HG02588 (cell line): Measurements from ENCODE around the gene ITGB1.
"Not testable (repeated sequence)": the region's sequence is repeated elsewhere in the genome, so short reads cannot be mapped to it uniquely, and the experiment has no call there.

Experiments used
- ATAC-seq: cut with Tn5 transposase; IDR thresholded peaks from one replicate; pipeline ENCODE4 v1.9.1; 2021; ENCODE audit warnings: mild to moderate bottlenecking, moderate library complexity; ENCODE audit not compliant: unreplicated experiment

ITGB1 gene

GRCh38 chr10:32980558-32981468 is 22.8 kb upstream of the ITGB1 start:
- ATAC-seq: peak; percentile 97

- no peak for ATAC-seq
These were observed 22.2 kb upstream of the ITGB1 start for GRCh38 chr10:32980242-32980557.

GRCh38 chr10:32979719-32980118 is 21.7 kb upstream of the ITGB1 start:
- ATAC-seq: not testable (repeated sequence)

- ATAC-seq: no peak
These were observed 21.0 kb upstream of the ITGB1 start for GRCh38 chr10:32979041-32979440.

GRCh38 chr10:32977846-32978809 is 20.1 kb upstream of the ITGB1 start:
- ATAC-seq: not testable (repeated sequence)

GRCh38 chr10:32976338-32976737 is 18.3 kb upstream of the ITGB1 start:
- ATAC-seq: no peak

- no peak for ATAC-seq
These were observed 14.9 kb upstream of the ITGB1 start for GRCh38 chr10:32972929-32973328.

- no peak for ATAC-seq
These were observed 14.4 kb upstream of the ITGB1 start for GRCh38 chr10:32972460-32972859.

- no peak for ATAC-seq
These were observed 13.6 kb upstream of the ITGB1 start for GRCh38 chr10:32971536-32972091.

- peak; percentile 72 for ATAC-seq
These were observed 12.9 kb upstream of the ITGB1 start for GRCh38 chr10:32970910-32971309.

- ATAC-seq: no peak
These were observed 6.2 kb upstream of the ITGB1 start for GRCh38 chr10:32964270-32964669.

GRCh38 chr10:32963096-32963495 is 5.1 kb upstream of the ITGB1 start:
- ATAC-seq: no peak

GRCh38 chr10:32962521-32962920 is 4.5 kb upstream of the ITGB1 start:
- ATAC-seq: no peak

- no peak for ATAC-seq
These were observed 3.9 kb upstream of the ITGB1 start for GRCh38 chr10:32961895-32962369.

- ATAC-seq: no peak
These were observed 3.4 kb upstream of the ITGB1 start for GRCh38 chr10:32961343-32961894.

GRCh38 chr10:32960022-32960421 is 2.0 kb upstream of the ITGB1 start:
- no peak for ATAC-seq

- ATAC-seq: peak; percentile 36
These were observed 1.2 kb upstream of the ITGB1 start for GRCh38 chr10:32959006-32959920.

GRCh38 chr10:32957341-32958084 is 517 bp downstream of the ITGB1 start:
- peak; percentile 28 for ATAC-seq
